ENCODE results near the gene DLL1. TPM values are rescaled to one million over a fixed set of nuclear protein-coding genes. Genes with fewer than 3 reads are reported as not detected.

Gene DLL1
- total and polyA plus RNA-seq, 4 experiments from 2014 or later = 0.07 to 3.4 (median 1.7) TPM; not detected in 1

- Mint-ChIP-seq H3K27ac (no peak overlapping the region), H3K4me1 (no peaks in the 10 kb centered on the region)
These were observed 40.4 kb downstream of the DLL1 start for GRCh38 chr6:170250455-170250854.

GRCh38 chr6:170249817-170250216 lies 41.1 kb downstream of the DLL1 start:
- Histone ChIP-seq H3K4me1 (ENCODE audit: insufficient read depth, low read length) (no peaks in the 10 kb centered on the region), H3K27me3 (ENCODE audit: insufficient read depth, low read length) (no peaks in the 10 kb centered on the region), H3K27ac (ENCODE audit: low read depth, low read length) (no peak overlapping the region), H3K4me3 (ENCODE audit: low read length in 2 of 2) (no peak overlapping the region), H3K9me3 (ENCODE audit: control insufficient read depth in 1 of 2, low read length in 2 of 2) (no peaks in the 10 kb centered on the region), H3K36me3 (ENCODE audit: insufficient read depth, low read length) (no peaks in the 10 kb centered on the region)
- H3K36me3 Mint-ChIP-seq = no peaks in the 10 kb centered on the region
- ChIA-PET POLR2A (ENCODE audit: partially characterized antibody) (no interaction called here), CTCF (ENCODE audit: partially characterized antibody) (interaction anchor here (0.7 kb wide), 1 partner anchor 14 kb away, joined by 3 read pairs; no protein-coding TSS in a partner anchor)
- H3K4me1 Mint-ChIP-seq = no peaks in the 10 kb centered on the region
- no peak overlapping the region for H3K4me3 Mint-ChIP-seq
- intact Hi-C loops (cut with micrococcal nuclease) = no loop called here
- no peak overlapping the region for H3K27ac Mint-ChIP-seq
- H3K27me3 Mint-ChIP-seq = peaks cover 0 to 13% of the 10 kb centered on the region in 2 donors
- no peak for DNase-seq
- no peaks in the 10 kb centered on the region for H3K9me3 Mint-ChIP-seq

More at GRCh38 chr6:170250455-170250854, 40.4 kb downstream of the DLL1 start:
- no peaks in the 10 kb centered on the region for H3K36me3 ChIP-seq (ENCODE audit: insufficient read depth, low read length)
- no peaks in the 10 kb centered on the region for H3K4me1 ChIP-seq (ENCODE audit: insufficient read depth, low read length)
- no peaks in the 10 kb centered on the region for H3K27me3 ChIP-seq (ENCODE audit: insufficient read depth, low read length)
- no peaks in the 10 kb centered on the region for H3K9me3 ChIP-seq (ENCODE audit: control insufficient read depth in 1 of 2, low read length in 2 of 2)
- H3K36me3 Mint-ChIP-seq = no peaks in the 10 kb centered on the region
- H3K4me3 Mint-ChIP-seq = no peak overlapping the region
- H3K27me3 Mint-ChIP-seq = peaks cover 4 to 13% of the 10 kb centered on the region in 2 donors
- no peak overlapping the region for H3K27ac ChIP-seq (ENCODE audit: low read depth, low read length)
- ChIA-PET POLR2A (ENCODE audit: partially characterized antibody) (interaction anchor here (0.6 kb wide), 1 partner anchor 20 kb away, joined by 4 read pairs; no protein-coding TSS in a partner anchor), CTCF (ENCODE audit: partially characterized antibody) (interaction anchor here (0.7 kb wide), 1 partner anchor 14 kb away, joined by 3 read pairs; no protein-coding TSS in a partner anchor)
- no peak overlapping the region for H3K4me3 ChIP-seq (ENCODE audit: low read length in 2 of 2)
- intact Hi-C loops (cut with micrococcal nuclease) = no loop called here
- no peaks in the 10 kb centered on the region for H3K9me3 Mint-ChIP-seq
- no peak for DNase-seq

- no peaks in the 10 kb centered on the region for H3K27me3 ChIP-seq (ENCODE audit: insufficient read depth, low read length)
- CTCF ChIA-PET (ENCODE audit: partially characterized antibody) = no interaction called here
- no peaks in the 10 kb centered on the region for H3K36me3 ChIP-seq (ENCODE audit: insufficient read depth, low read length)
- Mint-ChIP-seq H3K27ac (no peak overlapping the region), H3K4me1 (no peaks in the 10 kb centered on the region), H3K4me3 (no peak overlapping the region), H3K9me3 (no peaks in the 10 kb centered on the region), H3K36me3 (no peaks in the 10 kb centered on the region), H3K27me3 (peaks cover 0 to 13% of the 10 kb centered on the region in 2 donors)
- intact Hi-C loops (cut with micrococcal nuclease) = no loop called here
- no peak overlapping the region for H3K4me3 ChIP-seq (ENCODE audit: low read length in 2 of 2)
- POLR2A ChIA-PET (ENCODE audit: partially characterized antibody) = no interaction called here
- no peak overlapping the region for H3K27ac ChIP-seq (ENCODE audit: low read depth, low read length)
- no peaks in the 10 kb centered on the region for H3K4me1 ChIP-seq (ENCODE audit: insufficient read depth, low read length)
- no peaks in the 10 kb centered on the region for H3K9me3 ChIP-seq (ENCODE audit: control insufficient read depth in 1 of 2, low read length in 2 of 2)
- DNase-seq = no peak
These were observed 41.8 kb downstream of the DLL1 start for GRCh38 chr6:170248861-170249600.

GRCh38 chr6:170248111-170248805 lies 42.6 kb downstream of the DLL1 start:
- H3K27ac Mint-ChIP-seq = no peak overlapping the region
- Histone ChIP-seq H3K9me3 (ENCODE audit: control insufficient read depth in 1 of 2, low read length in 2 of 2) (no peaks in the 10 kb centered on the region), H3K4me1 (ENCODE audit: insufficient read depth, low read length) (no peaks in the 10 kb centered on the region), H3K27me3 (ENCODE audit: insufficient read depth, low read length) (no peaks in the 10 kb centered on the region), H3K36me3 (ENCODE audit: insufficient read depth, low read length) (no peaks in the 10 kb centered on the region), H3K27ac (ENCODE audit: low read depth, low read length) (no peak overlapping the region), H3K4me3 (ENCODE audit: low read length in 2 of 2) (no peak overlapping the region)
- no peaks in the 10 kb centered on the region for H3K9me3 Mint-ChIP-seq
- ChIA-PET CTCF (ENCODE audit: partially characterized antibody) (no interaction called here), POLR2A (ENCODE audit: partially characterized antibody) (no interaction called here)
- intact Hi-C loops (cut with micrococcal nuclease) = no loop called here
- H3K4me3 Mint-ChIP-seq = no peak overlapping the region
- H3K4me1 Mint-ChIP-seq = no peaks in the 10 kb centered on the region
- DNase-seq = no peak
- no peaks in the 10 kb centered on the region for H3K36me3 Mint-ChIP-seq
- peaks cover 0 to 13% of the 10 kb centered on the region in 2 donors for H3K27me3 Mint-ChIP-seq

GRCh38 chr6:170247178-170247701 lies 43.6 kb downstream of the DLL1 start:
- H3K27me3 ChIP-seq (ENCODE audit: insufficient read depth, low read length) = no peaks in the 10 kb centered on the region
- Mint-ChIP-seq H3K27ac (no peak overlapping the region), H3K9me3 (no peaks in the 10 kb centered on the region), H3K27me3 (peaks cover 0 to 12% of the 10 kb centered on the region in 2 donors), H3K4me3 (no peak overlapping the region), H3K4me1 (no peaks in the 10 kb centered on the region), H3K36me3 (no peaks in the 10 kb centered on the region)
- intact Hi-C loops (cut with micrococcal nuclease) = no loop called here
- H3K9me3 ChIP-seq (ENCODE audit: control insufficient read depth in 1 of 2, low read length in 2 of 2) = no peaks in the 10 kb centered on the region
- no peak for DNase-seq
- H3K4me1 ChIP-seq (ENCODE audit: insufficient read depth, low read length) = no peaks in the 10 kb centered on the region
- ChIA-PET POLR2A (ENCODE audit: partially characterized antibody) (no interaction called here), CTCF (ENCODE audit: partially characterized antibody) (interaction anchor here (0.8 kb wide), 1 partner anchor 158 kb away, joined by 4 read pairs; no protein-coding TSS in a partner anchor)
- H3K36me3 ChIP-seq (ENCODE audit: insufficient read depth, low read length) = no peaks in the 10 kb centered on the region
- no peak overlapping the region for H3K27ac ChIP-seq (ENCODE audit: low read depth, low read length)
- no peak overlapping the region for H3K4me3 ChIP-seq (ENCODE audit: low read length in 2 of 2)

- POLR2A ChIA-PET (ENCODE audit: partially characterized antibody) = no interaction called here
- Mint-ChIP-seq H3K27me3 (peaks cover 0 to 6% of the 10 kb centered on the region in 2 donors), H3K9me3 (no peaks in the 10 kb centered on the region), H3K36me3 (no peaks in the 10 kb centered on the region), H3K27ac (no peak overlapping the region), H3K4me3 (no peak overlapping the region), H3K4me1 (no peaks in the 10 kb centered on the region)
- Histone ChIP-seq H3K27me3 (ENCODE audit: insufficient read depth, low read length) (no peaks in the 10 kb centered on the region), H3K4me1 (ENCODE audit: insufficient read depth, low read length) (no peaks in the 10 kb centered on the region), H3K9me3 (ENCODE audit: control insufficient read depth in 1 of 2, low read length in 2 of 2) (no peaks in the 10 kb centered on the region), H3K36me3 (ENCODE audit: insufficient read depth, low read length) (no peaks in the 10 kb centered on the region), H3K27ac (ENCODE audit: low read depth, low read length) (no peak overlapping the region), H3K4me3 (ENCODE audit: low read length in 2 of 2) (no peak overlapping the region)
- intact Hi-C loops (cut with micrococcal nuclease) = no loop called here
- CTCF ChIA-PET (ENCODE audit: partially characterized antibody) = no interaction called here
- no peak for DNase-seq
These were observed 45.3 kb downstream of the DLL1 start for GRCh38 chr6:170245475-170245992.

All from CD4-positive, alpha-beta memory T cell (primary cell).